ENCODE data around the gene THADA. TPM values are rescaled to one million over a fixed set of nuclear protein-coding genes. Genes with fewer than 3 reads are reported as not detected.

THADA gene
- total RNA-seq, 1 donor from 2014 or later, result 29.3 TPM

GRCh38 chr2:43233218-43234212 lies 362.3 kb downstream of the THADA start:
- DNase-seq (ENCODE audit: low spot score), result no peak
- H3K4me3 ChIP-seq, result no peak overlapping the region
- peak overlapping the region; percentile 47 for H3K4me3 Mint-ChIP-seq
- H3K9me3 ChIP-seq (ENCODE audit: low read depth), result no peaks in the 10 kb centered on the region
- peaks cover 30% of the 10 kb centered on the region for H3F3A ChIP-seq (ENCODE audit: low read depth)
- H4K20me1 ChIP-seq (ENCODE audit: low read depth), result no peaks in the 10 kb centered on the region
- H3K27ac Mint-ChIP-seq, result peak overlapping the region; percentile 60
- no peaks in the 10 kb centered on the region for H3K9me3 Mint-ChIP-seq
- TF ChIP-seq EZH2 (IDR thresholded peaks at IDR 0.05) (no peak), EZH2phosphoT487 (IDR thresholded peaks at IDR 0.05) (no peak)
- TF ChIP-seq, protein P1, sequence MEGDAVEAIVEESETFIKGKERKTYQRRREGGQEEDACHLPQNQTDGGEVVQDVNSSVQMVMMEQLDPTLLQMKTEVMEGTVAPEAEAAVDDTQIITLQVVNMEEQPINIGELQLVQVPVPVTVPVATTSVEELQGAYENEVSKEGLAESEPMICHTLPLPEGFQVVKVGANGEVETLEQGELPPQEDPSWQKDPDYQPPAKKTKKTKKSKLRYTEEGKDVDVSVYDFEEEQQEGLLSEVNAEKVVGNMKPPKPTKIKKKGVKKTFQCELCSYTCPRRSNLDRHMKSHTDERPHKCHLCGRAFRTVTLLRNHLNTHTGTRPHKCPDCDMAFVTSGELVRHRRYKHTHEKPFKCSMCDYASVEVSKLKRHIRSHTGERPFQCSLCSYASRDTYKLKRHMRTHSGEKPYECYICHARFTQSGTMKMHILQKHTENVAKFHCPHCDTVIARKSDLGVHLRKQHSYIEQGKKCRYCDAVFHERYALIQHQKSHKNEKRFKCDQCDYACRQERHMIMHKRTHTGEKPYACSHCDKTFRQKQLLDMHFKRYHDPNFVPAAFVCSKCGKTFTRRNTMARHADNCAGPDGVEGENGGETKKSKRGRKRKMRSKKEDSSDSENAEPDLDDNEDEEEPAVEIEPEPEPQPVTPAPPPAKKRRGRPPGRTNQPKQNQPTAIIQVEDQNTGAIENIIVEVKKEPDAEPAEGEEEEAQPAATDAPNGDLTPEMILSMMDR (IDR thresholded peaks at IDR 0.05), result no peak
- H3K4me1 Mint-ChIP-seq, result peaks cover 16% of the 10 kb centered on the region
- H3K4me1 ChIP-seq, result peaks cover 11% of the 10 kb centered on the region
- no peaks in the 10 kb centered on the region for H3K79me2 ChIP-seq (ENCODE audit: low read depth)
- H3K27me3 Mint-ChIP-seq (ENCODE audit: insufficient read depth, low read depth), result peaks cover 3% of the 10 kb centered on the region
- peaks cover 3% of the 10 kb centered on the region for H3K36me3 Mint-ChIP-seq
- H3K36me3 ChIP-seq, result no peaks in the 10 kb centered on the region
- H2AFZ ChIP-seq (replicated peaks), result no peak overlapping the region
- no peak overlapping the region for H3K4me2 ChIP-seq
- no peak overlapping the region for H3K27ac ChIP-seq
- H3K9ac ChIP-seq, result no peak overlapping the region
- H3K27me3 ChIP-seq, result no peaks in the 10 kb centered on the region

DNA sequence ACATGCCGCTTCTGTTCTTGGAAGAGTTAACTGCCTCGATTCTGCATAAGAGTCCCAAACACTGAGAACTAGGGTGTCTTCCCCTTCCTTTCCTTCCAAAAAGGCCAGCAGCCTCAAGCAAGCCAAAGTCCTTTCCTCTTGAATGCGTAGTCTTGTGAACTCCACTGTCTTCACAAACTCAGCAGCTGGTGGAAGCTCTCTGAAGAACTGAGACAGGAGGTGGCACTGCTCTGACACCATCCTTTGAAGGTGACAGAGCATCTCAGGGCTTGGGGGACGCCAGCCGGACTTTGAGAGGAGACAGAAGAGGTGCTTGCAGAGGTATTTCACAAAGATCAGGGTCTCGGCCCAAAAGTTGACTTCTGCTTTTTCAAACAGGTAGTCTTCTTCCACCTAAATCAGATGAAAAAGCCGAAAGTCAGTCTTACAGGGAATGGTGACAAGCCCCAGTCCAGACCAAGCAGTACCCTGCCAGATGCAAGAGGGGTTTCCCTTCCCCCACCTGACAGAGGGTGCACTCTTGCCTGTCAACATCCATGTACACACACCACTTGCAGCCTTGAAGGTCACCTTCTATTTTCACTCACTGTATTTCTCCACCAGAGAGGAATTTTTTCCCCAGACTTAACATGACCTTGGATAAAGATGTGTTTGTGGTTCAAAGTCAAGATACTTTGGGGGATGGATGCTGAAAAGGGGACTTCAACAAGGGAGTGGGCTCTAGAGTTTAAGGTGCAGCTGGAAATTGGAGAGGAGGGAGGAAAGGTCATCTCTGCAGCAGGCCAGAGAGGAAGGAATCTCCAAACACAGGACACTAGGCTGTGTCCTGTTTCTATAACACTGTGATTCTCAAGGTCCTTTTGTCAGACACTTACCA lies 364.6 kb downstream of the THADA start:
- H3K4me3 Mint-ChIP-seq, result no peak overlapping the region
- no peak overlapping the region for H3K4me3 ChIP-seq
- peaks cover 18% of the 10 kb centered on the region for H3K4me1 ChIP-seq
- no peak overlapping the region for H2AFZ ChIP-seq (replicated peaks)
- H3K27ac Mint-ChIP-seq, result peak overlapping the region; percentile 57
- peaks cover 3% of the 10 kb centered on the region for H3K27me3 Mint-ChIP-seq (ENCODE audit: insufficient read depth, low read depth)
- peaks cover 21% of the 10 kb centered on the region for H3K4me1 Mint-ChIP-seq
- no peak for DNase-seq (ENCODE audit: low spot score)
- TF ChIP-seq, protein P1 (IDR thresholded peaks at IDR 0.05), result no peak
- TF ChIP-seq EZH2phosphoT487 (IDR thresholded peaks at IDR 0.05) (no peak), EZH2 (IDR thresholded peaks at IDR 0.05) (no peak)
- H3K9ac ChIP-seq, result no peak overlapping the region
- no peaks in the 10 kb centered on the region for H3K9me3 Mint-ChIP-seq
- H4K20me1 ChIP-seq (ENCODE audit: low read depth), result no peaks in the 10 kb centered on the region
- no peaks in the 10 kb centered on the region for H3K9me3 ChIP-seq (ENCODE audit: low read depth)
- H3F3A ChIP-seq (ENCODE audit: low read depth), result peaks cover 50% of the 10 kb centered on the region
- H3K36me3 ChIP-seq, result no peaks in the 10 kb centered on the region
- H3K27me3 ChIP-seq, result no peaks in the 10 kb centered on the region
- peaks cover 20% of the 10 kb centered on the region for H3K79me2 ChIP-seq (ENCODE audit: low read depth)
- H3K27ac ChIP-seq, result no peak overlapping the region
- H3K4me2 ChIP-seq, result no peak overlapping the region
- H3K36me3 Mint-ChIP-seq, result peaks cover 2% of the 10 kb centered on the region

DNA sequence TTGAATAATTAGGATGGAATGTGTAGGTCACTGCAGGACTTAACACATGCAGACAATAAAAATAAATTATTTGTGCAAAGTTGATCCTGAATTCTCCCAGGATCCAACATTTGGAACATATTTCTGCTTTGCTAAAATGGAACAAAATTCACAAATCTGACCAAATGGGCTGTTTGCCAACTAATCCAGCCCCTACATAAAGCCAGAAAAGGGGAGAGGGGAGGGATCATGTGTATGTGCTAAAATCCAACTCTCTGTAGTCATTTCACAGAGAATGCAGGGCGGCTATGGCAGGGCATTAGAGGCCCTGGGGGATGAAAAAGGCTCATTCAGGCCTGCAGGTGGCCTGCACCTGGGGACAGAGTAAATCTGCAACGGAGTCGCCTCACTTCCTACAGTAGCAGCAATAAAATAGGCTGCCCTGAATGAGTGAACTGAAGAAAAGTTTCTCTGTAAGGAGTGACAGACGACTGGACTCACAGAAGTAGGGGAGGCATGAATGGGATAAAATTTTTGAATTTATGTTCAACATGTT lies 365.4 kb downstream of the THADA start:
- TF ChIP-seq EZH2phosphoT487 (IDR thresholded peaks at IDR 0.05) (no peak), EZH2 (IDR thresholded peaks at IDR 0.05) (no peak)
- TF ChIP-seq, protein P1 (IDR thresholded peaks at IDR 0.05), result no peak
- peaks cover 2% of the 10 kb centered on the region for H3K36me3 Mint-ChIP-seq

More for the DNA sequence above, 365.4 kb downstream of the THADA start:
- H3K27me3 ChIP-seq, result no peaks in the 10 kb centered on the region
- H3K4me2 ChIP-seq, result peak overlapping the region; percentile 29
- H3K27ac ChIP-seq, result no peak overlapping the region
- no peaks in the 10 kb centered on the region for H3K9me3 Mint-ChIP-seq
- peaks cover 18% of the 10 kb centered on the region for H3K4me1 ChIP-seq
- H3K79me2 ChIP-seq (ENCODE audit: low read depth), result peaks cover 28% of the 10 kb centered on the region
- peaks cover 6% of the 10 kb centered on the region for H4K20me1 ChIP-seq (ENCODE audit: low read depth)
- no peaks in the 10 kb centered on the region for H3K36me3 ChIP-seq
- H3K27ac Mint-ChIP-seq, result no peak overlapping the region
- peaks cover 21% of the 10 kb centered on the region for H3K4me1 Mint-ChIP-seq
- H3K9me3 ChIP-seq (ENCODE audit: low read depth), result no peaks in the 10 kb centered on the region
- peaks cover 58% of the 10 kb centered on the region for H3F3A ChIP-seq (ENCODE audit: low read depth)
- no peak overlapping the region for H2AFZ ChIP-seq (replicated peaks)
- H3K4me3 ChIP-seq, result no peak overlapping the region
- DNase-seq (ENCODE audit: low spot score), result peak; percentile 36
- peaks cover 3% of the 10 kb centered on the region for H3K27me3 Mint-ChIP-seq (ENCODE audit: insufficient read depth, low read depth)
- no peak overlapping the region for H3K4me3 Mint-ChIP-seq
- H3K9ac ChIP-seq, result no peak overlapping the region

Measured in neural progenitor cell (in vitro differentiated cells).